A549 (cell line): Measurements from ENCODE around the gene PLD6. TPM values are rescaled to one million over a fixed set of nuclear protein-coding genes. Genes with fewer than 3 reads are reported as not detected.

Source experiments
- ATAC-seq, 2 experiments: fragments of 200-7000 bp in 1 of 2; fragments of >200 bp in 1 of 2; cut with Nextera tagmentation in 1 of 2; cut with Tn5 transposase in 1 of 2; 3 replicates each; pipeline versions ENCODE4 v1.8.0 to v1.9.1; 2018 to 2020; ENCODE audit warnings: mild to moderate bottlenecking in 1 of 2, moderate library complexity in 1 of 2
- CTCF ChIA-PET: fragments of 300-600 bp; sonication (Branson Sonifier 250); formaldehyde crosslinking; extraction: SDS; loops from one replicate; lab custom pipeline; 2021; ENCODE audit warnings: antibody characterized with exemption, inconsistent platforms; lab: Yijun Ruan, JAX
- POLR2A ChIA-PET: fragments of 350-600 bp; formaldehyde crosslinking; extraction: SDS; loops from one replicate; lab custom pipeline; 2021; ENCODE audit warnings: antibody characterized with exemption, inconsistent platforms; lab: Yijun Ruan, JAX
- DNase-seq, 2 experiments: peaks; one replicate each; pipeline versions ENCODE4 v3.0.0 to v3.0.0-alpha.2; 2011 to 2016; ENCODE audit warnings: low read depth in 1 of 2, low spot score in 1 of 2
- FAIRE-seq: peaks from 2 replicates; lab custom pipeline; 2011; peaks lifted over from hg19 to GRCh38; lab: Jason Lieb, UNC
- H3K27ac ChIP-seq, 2 experiments: fragments of >200 bp; sonication (Bioruptor Twin); formaldehyde crosslinking; 3 replicates each; pipeline ENCODE4 v1.5.1; 2016 to 2017
- H3K4me1 ChIP-seq: fragments of >200 bp; sonication (Bioruptor Twin); formaldehyde crosslinking; 3 replicates; pipeline ENCODE4 v1.6.1; 2016
- H3K4me2 ChIP-seq: fragments of >200 bp; sonication (Bioruptor Twin); formaldehyde crosslinking; 3 replicates; pipeline ENCODE4 v1.6.1; 2016
- H3K4me3 ChIP-seq: fragments of >200 bp; sonication (Bioruptor Twin); formaldehyde crosslinking; 3 replicates; pipeline ENCODE4 v1.5.1; 2016
- H3K9me3 ChIP-seq: fragments of >200 bp; sonication (Bioruptor Twin); formaldehyde crosslinking; 3 replicates; pipeline ENCODE4 v1.6.1; 2016
- BHLHE40 ChIP-seq: IDR thresholded peaks from 2 replicates; pipeline ENCODE4 v1.6.1; 2012; ENCODE audit warnings: low read depth, low read length, inconsistent platforms
- CBX2 ChIP-seq: fragments of 200-600 bp; sonication (generic); IDR thresholded peaks from 2 replicates; pipeline ENCODE4 v1.6.1; 2016; ENCODE audit warnings: low read depth, mild to moderate bottlenecking, borderline replicate concordance
- CBX8 ChIP-seq: fragments of 200-600 bp; sonication (generic); IDR thresholded peaks from 2 replicates; pipeline ENCODE4 v1.6.1; 2016
- CHD2 ChIP-seq: fragments of 150-350 bp; IDR thresholded peaks from 2 replicates; pipeline ENCODE4 v1.6.1; 2014; ENCODE audit warnings: low read length; ENCODE audit not compliant: partially characterized antibody
- EHF ChIP-seq: fragments of 250-450 bp; sonication (Bioruptor Pico); IDR thresholded peaks from 2 replicates; pipeline ENCODE4 v1.5.0; 2020; ENCODE audit warnings: mild to moderate bottlenecking
- EHMT2 ChIP-seq: fragments of 200-600 bp; sonication (generic); IDR thresholded peaks from 2 replicates; pipeline ENCODE4 v1.6.1; 2016; ENCODE audit warnings: antibody characterized with exemption, low read depth, mild to moderate bottlenecking, moderate library complexity
- ESRRA ChIP-seq: fragments of 150-350 bp; IDR thresholded peaks from 2 replicates; pipeline ENCODE4 v1.6.1; 2014; ENCODE audit warnings: mild to moderate bottlenecking, low read length, borderline replicate concordance
- FOSL2 ChIP-seq, 2 experiments: fragments of 450-650 bp in 1 of 2; fragments of >200 bp in 1 of 2; sonication (Bioruptor Twin) in 1 of 2; formaldehyde crosslinking; IDR thresholded peaks; 2 replicates each; pipeline versions ENCODE4 v1.5.0 to v1.6.1; 2016 to 2020; ENCODE audit warnings: mild to moderate bottlenecking in 1 of 2, moderate library complexity in 1 of 2
- HOXA7 ChIP-seq: fragments of 250-450 bp; sonication (Bioruptor Pico); IDR thresholded peaks from 2 replicates; pipeline ENCODE4 v1.5.0; 2020; ENCODE audit warnings: mild to moderate bottlenecking, moderate library complexity
- HOXB13 ChIP-seq: fragments of 250-450 bp; sonication (Bioruptor Pico); IDR thresholded peaks from 2 replicates; pipeline ENCODE4 v1.5.0; 2020; ENCODE audit warnings: low read depth, mild to moderate bottlenecking, moderate library complexity
- KDM1A ChIP-seq: fragments of 200-600 bp; sonication (generic); IDR thresholded peaks from 2 replicates; pipeline ENCODE4 v1.6.1; 2016; ENCODE audit warnings: low read depth, mild to moderate bottlenecking
- KDM5A ChIP-seq: fragments of 200-600 bp; sonication (generic); IDR thresholded peaks from 2 replicates; pipeline ENCODE4 v1.6.1; 2016; ENCODE audit warnings: antibody characterized with exemption, mild to moderate bottlenecking
- MAFK ChIP-seq: fragments of 450-650 bp; IDR thresholded peaks from 2 replicates; pipeline ENCODE4 v1.6.1; 2014; ENCODE audit not compliant: partially characterized antibody
- MAZ ChIP-seq: fragments of 150-350 bp; IDR thresholded peaks from 2 replicates; pipeline ENCODE4 v1.6.1; 2014; ENCODE audit warnings: antibody characterized with exemption, low read depth, low read length, borderline replicate concordance
- NFE2L2 ChIP-seq: fragments of 150-350 bp; conservative IDR thresholded peaks from 2 replicates; pipeline ENCODE4 v1.6.1; 2014; ENCODE audit warnings: low read length
- PHF8 ChIP-seq: fragments of 200-600 bp; sonication (generic); IDR thresholded peaks from 2 replicates; pipeline ENCODE4 v1.6.1; 2016; ENCODE audit warnings: low read depth, mild to moderate bottlenecking, antibody characterized with exemption, moderate library complexity, borderline replicate concordance
- RAD21 ChIP-seq, 2 experiments: fragments of >200 bp in 1 of 2; sonication (Bioruptor Twin) in 1 of 2; formaldehyde crosslinking in 1 of 2; IDR thresholded peaks in 1 of 2; conservative IDR thresholded peaks in 1 of 2; 2 replicates in 1 of 2; 3 replicates in 1 of 2; pipeline ENCODE4 v1.6.1; 2012 to 2018; ENCODE audit warnings: inconsistent platforms in 1 of 2
- RARB ChIP-seq: fragments of 250-450 bp; sonication (Bioruptor Pico); IDR thresholded peaks from 2 replicates; pipeline ENCODE4 v1.8.0; 2021; ENCODE audit warnings: mild to moderate bottlenecking, moderate library complexity
- TP53 ChIP-seq: fragments of 250-450 bp; sonication (Bioruptor Pico); IDR thresholded peaks from 2 replicates; pipeline ENCODE4 v1.5.0; 2021; ENCODE audit warnings: mild to moderate bottlenecking, moderate library complexity
- ZNF302 ChIP-seq: fragments of 250-450 bp; sonication (Bioruptor Pico); IDR thresholded peaks from 2 replicates; pipeline ENCODE4 v1.9.0; 2021; ENCODE audit warnings: inconsistent platforms, mild to moderate bottlenecking, moderate library complexity
- WGBS: methylation state at CpG from one replicate; pipeline ENCODE4 v1.1.6; 2017; ENCODE audit errors: missing lambda C conversion rate; 5-methylcytosine and 5-hydroxymethylcytosine counted together
- polyA plus RNA-seq, 4 experiments: library from polyadenylated mRNA; depleted of rRNA in 3 of 4; stranded (reverse); fragments of >200 nt; fragmentation: RNase III in 1 of 4; extraction: RNeasy Plus Mini Kit Qiagen cat#74134 plus additional on column Dnase treatment in 1 of 4; gene quantifications; 2 replicates in 3 of 4; 3 replicates in 1 of 4; pipeline ENCODE4 v1.2.3, GENCODE V29; 2011 to 2017
- TF ChIP-seq, protein P1 (sequence below): fragments of 450-650 bp; IDR thresholded peaks from 2 replicates; pipeline ENCODE4 v1.6.1; 2014; ENCODE audit warnings: antibody characterized with exemption
- TF ChIP-seq, protein P2 (sequence below): fragments of 150-350 bp; IDR thresholded peaks from 2 replicates; pipeline ENCODE4 v1.6.1; 2014; ENCODE audit warnings: low read depth, mild to moderate bottlenecking, low read length
- TF ChIP-seq, protein P3 (sequence below): IDR thresholded peaks from 2 replicates; pipeline ENCODE4 v1.6.1; 2012
- TF ChIP-seq, protein P4 (sequence below): IDR thresholded peaks from 2 replicates; pipeline ENCODE4 v1.6.1; 2012

PLD6 gene
- polyA plus RNA-seq, 2 of the 4 experiments (the other 2 are of a cell fraction): 5.6 to 5.7 TPM

DNA sequence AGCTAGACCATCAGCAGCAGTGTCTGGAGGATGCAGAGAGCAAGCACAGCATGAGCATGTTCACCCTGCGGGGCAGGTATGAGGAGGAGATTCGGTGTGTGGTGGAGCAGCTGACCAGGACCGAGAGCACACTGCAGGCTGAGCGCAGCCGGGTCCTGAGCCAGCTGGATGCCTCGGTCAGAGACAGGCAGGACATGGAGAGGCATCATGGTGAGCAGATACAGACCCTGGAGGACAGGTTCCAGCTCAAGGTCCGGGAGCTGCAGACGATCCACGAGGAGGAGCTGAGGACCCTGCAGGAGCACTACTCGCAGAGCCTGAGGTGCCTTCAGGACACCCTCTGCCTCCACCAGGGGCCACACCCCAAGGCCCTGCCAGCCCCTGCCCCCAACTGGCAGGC, 38.8 kb downstream of the PLD6 start:
- H3K9me3 ChIP-seq: no peaks in the 10 kb centered on the region
- CTCF ChIA-PET: interaction anchor here (1.1 to 3.2 kb wide), 6 partner anchors 10 to 168 kb away, joined by 3 to 25 read pairs (median 4); no protein-coding TSS in a partner anchor
- DNase-seq (no peak), ATAC-seq (peak; percentile 12 to 21; a peak in 4 of 6 replicates), FAIRE-seq (no peak)
- TF ChIP-seq ZNF302 (CRISPR knock-in tag) (no peak), KDM5A (no peak), KDM1A (no peak), RARB (CRISPR knock-in tag) (no peak), HOXB13 (CRISPR knock-in tag) (no peak), EHF (CRISPR knock-in tag) (no peak), CBX2 (no peak), HOXA7 (CRISPR knock-in tag) (no peak), CBX8 (no peak), CHD2 (no peak), MAFK (no peak)
- TF ChIP-seq, protein P1, sequence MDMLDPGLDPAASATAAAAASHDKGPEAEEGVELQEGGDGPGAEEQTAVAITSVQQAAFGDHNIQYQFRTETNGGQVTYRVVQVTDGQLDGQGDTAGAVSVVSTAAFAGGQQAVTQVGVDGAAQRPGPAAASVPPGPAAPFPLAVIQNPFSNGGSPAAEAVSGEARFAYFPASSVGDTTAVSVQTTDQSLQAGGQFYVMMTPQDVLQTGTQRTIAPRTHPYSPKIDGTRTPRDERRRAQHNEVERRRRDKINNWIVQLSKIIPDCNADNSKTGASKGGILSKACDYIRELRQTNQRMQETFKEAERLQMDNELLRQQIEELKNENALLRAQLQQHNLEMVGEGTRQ: no peak
- TF ChIP-seq, protein P2, sequence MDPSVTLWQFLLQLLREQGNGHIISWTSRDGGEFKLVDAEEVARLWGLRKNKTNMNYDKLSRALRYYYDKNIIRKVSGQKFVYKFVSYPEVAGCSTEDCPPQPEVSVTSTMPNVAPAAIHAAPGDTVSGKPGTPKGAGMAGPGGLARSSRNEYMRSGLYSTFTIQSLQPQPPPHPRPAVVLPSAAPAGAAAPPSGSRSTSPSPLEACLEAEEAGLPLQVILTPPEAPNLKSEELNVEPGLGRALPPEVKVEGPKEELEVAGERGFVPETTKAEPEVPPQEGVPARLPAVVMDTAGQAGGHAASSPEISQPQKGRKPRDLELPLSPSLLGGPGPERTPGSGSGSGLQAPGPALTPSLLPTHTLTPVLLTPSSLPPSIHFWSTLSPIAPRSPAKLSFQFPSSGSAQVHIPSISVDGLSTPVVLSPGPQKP: no peak
- H3K4me1 ChIP-seq: no peaks in the 10 kb centered on the region
- H3K4me3 ChIP-seq: no peak overlapping the region
- no peak overlapping the region for H3K27ac ChIP-seq
- POLR2A ChIA-PET: no interaction called here
- WGBS: 93% methylated on average over 10 of the region's 10 CpGs
- H3K4me2 ChIP-seq: no peak overlapping the region

DNA sequence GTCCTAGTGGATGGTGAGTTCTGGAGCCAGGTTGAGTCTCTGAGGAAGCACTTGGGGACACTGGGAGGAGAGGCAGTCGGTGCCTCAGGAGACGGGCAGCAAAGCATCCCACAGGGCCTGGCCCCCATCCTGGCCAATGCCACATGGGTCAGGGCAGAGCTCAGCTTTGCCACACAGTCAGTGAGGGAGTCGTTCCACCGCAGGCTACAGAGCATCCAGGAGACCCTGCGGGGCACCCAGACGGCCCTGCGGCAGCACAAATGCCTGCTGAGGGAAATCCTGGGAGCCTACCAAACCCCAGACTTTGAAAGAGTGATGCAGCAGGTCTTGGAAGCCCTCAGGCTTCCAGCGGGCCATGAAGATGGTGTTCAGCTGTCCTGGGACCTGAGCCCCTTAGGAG, 39.7 kb downstream of the PLD6 start:
- WGBS: 93% methylated on average over 8 of the region's 8 CpGs
- no peak for TF ChIP-seq ZNF302 (CRISPR knock-in tag)
- no peak for TF ChIP-seq PHF8
- no peak for TF ChIP-seq NFE2L2
- no peak for TF ChIP-seq BHLHE40
- TF ChIP-seq MAZ: no peak
- no peak for TF ChIP-seq ESRRA
- no peak for TF ChIP-seq MAFK
- TF ChIP-seq RAD21 (conservative IDR thresholded peaks at IDR 0.05 in 1 of 2, IDR thresholded peaks at IDR 0.05 in 1 of 2): no peak
- no peak for TF ChIP-seq EHMT2
- TF ChIP-seq TP53 (CRISPR knock-in tag): no peak
- TF ChIP-seq, protein P3, sequence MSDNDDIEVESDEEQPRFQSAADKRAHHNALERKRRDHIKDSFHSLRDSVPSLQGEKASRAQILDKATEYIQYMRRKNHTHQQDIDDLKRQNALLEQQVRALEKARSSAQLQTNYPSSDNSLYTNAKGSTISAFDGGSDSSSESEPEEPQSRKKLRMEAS: no peak
- TF ChIP-seq, protein P4, sequence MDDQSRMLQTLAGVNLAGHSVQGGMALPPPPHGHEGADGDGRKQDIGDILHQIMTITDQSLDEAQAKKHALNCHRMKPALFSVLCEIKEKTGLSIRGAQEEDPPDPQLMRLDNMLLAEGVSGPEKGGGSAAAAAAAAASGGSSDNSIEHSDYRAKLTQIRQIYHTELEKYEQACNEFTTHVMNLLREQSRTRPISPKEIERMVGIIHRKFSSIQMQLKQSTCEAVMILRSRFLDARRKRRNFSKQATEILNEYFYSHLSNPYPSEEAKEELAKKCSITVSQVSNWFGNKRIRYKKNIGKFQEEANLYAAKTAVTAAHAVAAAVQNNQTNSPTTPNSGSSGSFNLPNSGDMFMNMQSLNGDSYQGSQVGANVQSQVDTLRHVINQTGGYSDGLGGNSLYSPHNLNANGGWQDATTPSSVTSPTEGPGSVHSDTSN: no peak
- TF ChIP-seq FOSL2 (IDR thresholded peaks at IDR 0.05): no peak
- no peak for TF ChIP-seq FOSL2 (CRISPR knock-in tag; IDR thresholded peaks at IDR 0.05)
- H3K4me1 ChIP-seq: no peaks in the 10 kb centered on the region
- H3K4me2 ChIP-seq: no peak overlapping the region
- FAIRE-seq (no peak), DNase-seq (no peak), ATAC-seq (no peak; a peak in 1 of 6 replicates)
- no peaks in the 10 kb centered on the region for H3K9me3 ChIP-seq
- no peak overlapping the region for H3K27ac ChIP-seq
- ChIA-PET POLR2A (no interaction called here), CTCF (interaction anchor here (1.1 to 4.0 kb wide), 6 partner anchors 9 to 24 kb away, joined by 3 to 25 read pairs (median 4); no protein-coding TSS in a partner anchor)
- no peak overlapping the region for H3K4me3 ChIP-seq
